Inflammatory macrophage treated with lipopolysaccharide for 1 hour (primary cell): Measurements from ENCODE around the gene STAC.
A peak's percentile ranks its signal among the peaks of the same experiment; 100 is the strongest.
"Not testable (repeated sequence)": the region's sequence is repeated elsewhere in the genome, so short reads cannot be mapped to it uniquely, and the experiment has no call there.

Source experiments
- DNase-seq, 2 donors: peaks; one replicate each; pipeline ENCODE4 v3.0.0-alpha.2; 2020 to 2022

Gene STAC

DNA sequence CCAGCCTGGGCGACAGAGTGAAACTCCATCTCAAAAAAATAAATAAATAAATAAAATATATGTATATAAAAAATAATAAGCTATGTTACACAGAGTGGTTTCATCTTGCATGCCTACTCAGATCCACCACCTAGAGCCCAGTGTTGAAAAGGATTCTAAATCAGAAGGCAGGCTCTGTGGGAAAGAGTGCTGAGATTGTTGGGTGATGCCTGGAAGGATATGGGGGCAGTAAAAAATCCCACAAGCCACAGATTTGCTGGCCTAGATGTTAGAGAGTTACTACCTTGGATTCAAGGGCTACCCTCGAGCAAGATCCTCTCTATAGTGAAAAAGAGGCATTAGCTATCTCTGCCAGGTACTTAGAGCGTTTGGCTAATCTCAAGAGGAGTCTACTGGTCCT lies 144.3 kb downstream of the STAC start:
- no peak for DNase-seq

DNA sequence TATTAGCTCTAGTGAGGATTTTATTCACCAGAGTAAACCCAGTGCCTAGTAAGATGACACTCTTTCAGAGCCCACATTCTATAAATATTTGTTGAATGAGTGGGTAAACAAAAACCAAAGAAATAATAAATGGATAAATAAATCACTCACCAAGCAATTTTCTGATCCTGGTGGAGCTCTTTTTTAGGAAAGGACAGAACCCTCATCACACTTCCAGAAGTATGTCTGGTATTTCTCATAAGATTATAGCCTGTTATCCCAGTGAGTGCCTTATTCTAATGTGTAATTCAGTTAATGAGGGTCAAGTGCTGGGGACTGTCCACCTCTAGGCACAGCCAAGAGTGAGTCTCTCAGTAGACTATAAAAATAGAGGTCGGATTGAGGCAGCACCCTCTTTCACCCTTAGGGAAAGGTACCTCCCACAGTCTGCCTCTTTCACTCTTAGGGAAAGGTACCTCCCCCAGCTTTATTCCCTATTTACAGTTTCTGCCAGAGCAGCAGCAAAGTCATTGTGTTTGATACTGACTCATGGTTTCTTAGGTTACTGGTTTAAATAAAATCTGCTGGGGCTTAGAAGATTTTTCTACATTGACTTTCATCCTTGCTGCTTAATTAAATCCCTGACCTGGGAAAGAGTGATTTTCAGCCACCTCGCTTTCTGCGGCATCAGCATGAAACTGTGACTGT lies 145.0 kb downstream of the STAC start:
- DNase-seq: no peak

DNA sequence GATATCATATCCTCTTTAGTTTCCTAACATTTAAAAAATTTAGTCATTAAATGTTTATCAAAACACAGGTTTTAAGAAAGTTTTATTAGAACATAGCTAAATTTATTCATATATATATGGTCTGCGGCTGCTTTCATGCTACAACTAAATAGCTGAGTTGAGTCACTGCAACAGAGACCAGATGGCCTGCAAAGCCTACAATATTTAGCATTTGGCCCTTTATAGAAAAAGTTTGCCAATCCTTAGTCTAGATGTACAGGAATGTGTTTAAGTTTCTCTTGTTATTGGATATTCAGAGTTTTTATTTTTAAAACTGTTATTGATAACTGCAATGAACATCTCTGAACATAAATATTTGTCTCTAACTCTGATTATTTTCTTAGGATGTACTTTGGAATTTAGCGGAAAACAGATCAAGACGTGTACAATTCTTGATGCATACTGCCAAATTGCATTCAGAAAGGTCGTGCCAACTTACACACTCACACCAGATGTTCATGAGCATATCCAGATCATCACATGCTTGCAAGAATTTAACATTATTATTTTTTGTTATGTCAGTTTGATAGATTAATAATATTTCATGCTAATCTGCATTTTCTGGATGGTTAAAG lies 157.9 kb downstream of the STAC start:
- no peak for DNase-seq

DNA sequence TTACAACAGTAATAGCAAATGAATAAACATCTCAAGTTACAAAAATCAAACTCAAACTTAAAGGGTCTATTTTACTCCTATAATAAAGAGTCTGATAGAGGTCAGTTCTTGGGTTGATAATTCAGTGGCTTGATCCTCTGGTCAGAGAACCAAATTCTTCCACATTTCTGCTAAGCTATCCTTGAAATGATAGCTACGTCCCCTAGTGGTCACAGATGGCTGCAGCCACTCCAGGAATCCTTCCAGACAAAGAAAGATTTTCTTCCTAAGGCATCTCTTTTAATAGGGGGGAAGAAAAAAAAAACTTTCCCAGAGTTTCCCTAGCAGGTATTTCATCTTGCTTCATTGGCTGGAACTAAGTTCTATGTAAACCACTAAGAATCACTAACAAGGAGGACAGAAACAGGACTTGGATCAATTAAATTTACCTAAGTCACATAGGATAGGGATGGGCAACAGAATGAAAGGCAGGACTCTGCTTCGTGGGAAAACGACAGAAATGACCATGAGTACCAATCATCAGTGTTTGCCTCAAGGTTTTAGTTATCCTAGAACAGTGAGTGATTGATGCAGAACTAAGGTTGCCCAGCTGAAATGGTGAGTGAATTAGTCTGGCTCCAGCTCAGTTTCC lies 160.7 kb downstream of the STAC start:
- DNase-seq: peak; percentile 5 to 28

DNA sequence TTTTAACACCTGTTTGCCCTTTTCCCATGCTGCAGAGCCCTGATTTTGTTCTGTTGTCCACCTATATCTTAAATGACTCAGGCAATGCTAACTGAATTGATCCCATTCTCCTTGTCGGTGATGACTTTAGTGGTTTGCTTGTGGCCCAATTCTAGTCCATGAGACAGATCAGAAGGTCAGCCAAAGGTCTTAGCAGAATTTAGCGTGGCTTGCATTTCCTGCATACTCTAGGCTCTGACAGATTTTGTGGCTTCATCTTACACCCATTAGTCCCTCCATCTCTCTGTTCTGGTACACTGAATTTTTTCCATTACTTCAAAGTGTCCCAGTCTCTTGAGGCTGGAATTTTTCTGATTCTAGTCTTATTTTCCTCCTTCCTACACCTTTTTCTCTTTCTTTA lies 161.9 kb downstream of the STAC start:
- no peak for DNase-seq

DNA sequence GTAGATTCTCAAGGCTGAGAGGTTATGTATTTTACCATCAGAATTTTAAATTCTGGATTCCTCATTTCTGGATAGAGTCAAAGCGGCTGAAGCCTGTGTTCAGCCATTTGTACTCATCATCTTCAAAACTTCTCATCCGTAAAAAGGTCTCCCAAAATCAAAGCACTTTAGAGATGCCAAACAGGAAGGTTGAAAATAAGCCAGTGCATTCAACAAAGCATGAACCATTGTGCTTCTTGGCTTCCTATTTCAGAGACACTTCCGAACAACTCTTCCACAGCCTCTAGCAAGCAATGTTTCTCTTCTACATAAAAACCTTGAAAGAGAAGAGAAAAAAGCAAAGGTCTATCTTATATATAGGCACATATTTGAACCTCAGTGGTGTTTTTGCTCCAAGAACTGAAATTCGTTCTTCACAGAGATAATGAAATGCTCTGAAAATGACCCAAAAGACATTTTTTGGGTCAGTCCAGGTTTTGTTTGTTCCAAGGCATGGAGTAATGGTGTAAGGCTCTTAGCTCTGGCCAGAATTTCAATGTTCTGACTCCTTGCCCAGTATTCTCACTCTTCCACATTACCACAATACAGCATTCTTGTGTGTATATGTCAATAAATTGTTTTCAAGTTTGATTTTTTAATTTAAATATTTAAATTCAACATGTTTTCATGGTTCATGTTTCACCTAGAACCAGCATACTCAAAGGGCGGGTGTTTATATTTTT lies 163.1 kb downstream of the STAC start:
- no peak for DNase-seq

DNA sequence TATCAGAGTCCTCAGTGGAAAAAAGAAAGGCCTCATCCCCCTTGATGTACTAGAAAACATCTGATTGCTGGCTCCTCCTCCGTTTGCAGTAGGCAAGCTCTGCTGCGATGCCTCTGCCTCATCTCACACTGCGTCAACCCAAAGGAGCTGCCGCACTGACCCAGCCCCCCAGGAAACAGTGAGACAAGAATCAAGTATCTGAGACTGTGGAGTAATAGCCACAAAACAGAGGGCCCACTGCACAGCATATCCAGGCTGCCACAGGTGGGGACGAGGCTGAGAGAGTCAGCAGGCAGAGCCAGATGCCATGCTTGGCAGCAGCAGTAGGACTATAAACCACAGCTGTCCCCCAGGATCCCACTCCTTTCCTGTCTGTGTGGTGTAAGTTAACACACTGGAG lies 165.9 kb downstream of the STAC start:
- DNase-seq: no peak

DNA sequence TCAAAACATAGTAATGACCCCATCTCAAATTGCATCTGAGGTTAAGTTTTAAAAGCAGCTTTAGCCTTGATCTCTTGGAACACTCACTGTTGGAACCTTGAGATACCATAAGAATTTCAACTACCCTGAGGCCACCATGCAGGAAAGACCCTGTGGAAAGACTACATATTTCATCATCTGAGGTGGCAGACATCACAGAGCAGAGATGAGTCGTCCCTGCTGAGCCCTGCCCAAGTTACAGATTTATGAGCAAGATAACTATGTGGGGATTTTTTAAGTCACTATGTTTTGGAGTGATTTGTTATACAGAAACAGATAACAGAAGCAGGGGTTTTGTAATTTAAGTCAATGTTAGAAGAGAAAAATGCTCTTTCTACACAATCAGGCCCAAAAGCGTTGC lies 168.4 kb downstream of the STAC start:
- no peak for DNase-seq

DNA sequence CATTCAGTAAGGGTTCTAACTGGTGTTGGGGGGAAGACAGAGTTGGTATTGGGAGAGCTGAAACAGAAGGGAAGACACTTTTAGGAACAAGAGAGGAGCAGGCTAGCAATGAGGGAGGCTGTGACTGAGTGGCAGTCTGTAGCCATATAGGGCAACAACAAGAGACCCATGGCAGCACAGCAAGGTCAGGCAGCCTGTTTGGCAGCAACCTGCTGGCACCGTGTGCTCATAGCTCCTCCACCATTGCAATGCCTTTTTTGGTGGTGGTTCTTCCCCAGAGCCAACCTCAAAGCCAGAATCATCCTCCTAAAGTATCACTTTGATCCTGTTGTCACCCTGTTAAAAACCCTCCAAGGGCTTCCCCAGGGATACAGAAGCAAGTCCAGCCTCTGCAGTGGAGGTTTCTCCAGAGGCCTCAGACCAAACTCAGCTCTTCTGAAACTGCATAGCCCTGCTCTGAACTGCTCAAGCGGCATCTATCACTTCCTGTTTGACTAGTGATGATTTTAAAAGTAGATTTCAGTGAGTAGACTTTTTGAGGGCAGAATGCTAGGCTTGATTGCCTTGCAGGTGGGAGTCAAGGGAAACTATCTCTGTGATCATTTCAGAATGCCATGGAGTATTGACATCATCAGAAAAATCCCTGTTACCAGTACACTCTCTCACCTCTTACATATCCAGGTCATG lies 176.9 kb downstream of the STAC start:
- DNase-seq: no peak

DNA sequence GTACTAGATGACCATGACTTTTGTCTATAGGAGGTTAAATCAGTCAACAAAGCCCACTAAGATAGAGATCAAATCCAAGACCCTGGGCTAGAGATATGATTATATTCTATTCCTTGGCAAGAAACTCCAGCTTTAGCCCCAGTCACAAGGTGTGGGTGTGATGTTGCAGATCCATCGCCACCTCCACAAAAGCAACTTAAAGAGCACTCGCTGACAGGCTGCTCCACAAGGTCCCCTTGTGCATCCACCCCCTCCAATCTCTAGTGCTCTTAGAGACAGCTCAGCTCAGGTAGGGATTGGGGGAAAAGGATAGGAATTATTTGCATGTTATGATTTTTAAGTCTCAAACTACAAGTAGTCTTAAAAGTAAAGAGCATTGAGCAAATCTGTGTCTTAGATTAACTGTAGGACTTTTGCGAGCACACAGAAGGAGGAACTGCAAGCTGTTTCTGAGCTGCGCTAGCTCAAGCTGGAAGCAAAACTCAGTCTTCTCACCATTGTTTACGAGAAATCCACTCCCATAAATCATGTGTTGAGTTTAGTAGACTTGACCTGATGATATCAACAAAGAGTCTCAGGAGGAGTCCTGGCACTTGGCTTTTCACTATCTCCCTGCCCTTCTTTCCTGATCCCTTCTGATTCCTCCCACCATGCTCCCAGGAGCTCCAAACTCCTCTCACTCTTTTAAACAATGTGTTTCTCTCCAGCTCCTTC lies 177.6 kb downstream of the STAC start:
- no peak for DNase-seq

DNA sequence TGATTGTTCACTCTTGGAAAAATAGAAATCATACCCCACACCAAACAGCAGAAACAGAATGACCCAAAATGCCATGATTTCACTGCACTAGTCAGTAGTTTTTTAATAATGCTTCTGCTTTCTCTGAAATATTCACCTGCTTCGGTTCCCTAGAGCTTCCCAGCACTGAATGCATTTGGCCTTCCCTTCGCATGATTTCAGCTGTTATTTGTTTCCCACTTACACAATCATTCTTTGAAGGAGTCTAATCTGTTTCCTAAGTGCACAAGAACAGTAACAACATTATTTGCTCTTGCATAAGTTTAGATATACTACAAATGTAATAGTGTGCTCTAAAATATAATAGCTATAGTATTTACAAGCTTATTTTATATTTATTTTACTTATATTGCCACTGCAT lies 178.7 kb downstream of the STAC start:
- no peak for DNase-seq

DNA sequence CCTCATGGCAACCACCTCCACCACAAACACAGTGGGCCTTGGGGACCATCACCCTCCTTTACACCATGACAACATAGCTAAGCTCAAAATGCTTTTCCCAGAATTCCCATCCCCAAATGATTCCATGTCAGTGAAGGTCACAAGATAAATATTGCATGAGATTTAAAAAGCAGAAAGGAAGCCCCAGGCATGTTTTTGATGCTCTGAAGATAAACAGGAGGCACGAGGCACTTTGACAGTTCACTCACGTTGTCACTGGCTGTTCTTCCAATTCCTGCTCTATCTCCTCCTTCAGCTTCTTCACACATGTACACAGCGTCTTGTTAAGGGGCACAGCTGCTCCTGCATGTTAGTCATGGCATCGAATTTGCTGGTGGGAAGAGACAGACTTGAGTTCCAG lies 180.4 kb downstream of the STAC start:
- DNase-seq: no peak

DNA sequence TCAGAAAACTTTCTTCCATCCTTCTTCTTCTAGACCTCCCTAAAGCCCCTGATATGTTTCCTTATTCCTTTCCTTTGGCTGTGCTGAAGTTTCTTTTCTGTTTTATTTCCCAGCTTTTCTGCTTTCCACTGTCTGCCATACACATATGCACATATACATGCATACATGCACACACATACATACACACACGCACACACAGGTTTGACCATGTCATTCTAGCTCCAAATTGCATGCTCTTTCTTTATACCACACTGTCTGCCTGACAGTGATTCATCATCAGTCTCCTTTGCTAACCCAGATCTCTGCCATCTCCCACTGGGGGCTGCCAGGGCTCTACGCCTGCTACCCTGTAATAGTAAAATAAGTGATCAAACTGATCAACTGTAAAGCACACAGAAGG lies 181.3 kb downstream of the STAC start:
- DNase-seq: no peak

DNA sequence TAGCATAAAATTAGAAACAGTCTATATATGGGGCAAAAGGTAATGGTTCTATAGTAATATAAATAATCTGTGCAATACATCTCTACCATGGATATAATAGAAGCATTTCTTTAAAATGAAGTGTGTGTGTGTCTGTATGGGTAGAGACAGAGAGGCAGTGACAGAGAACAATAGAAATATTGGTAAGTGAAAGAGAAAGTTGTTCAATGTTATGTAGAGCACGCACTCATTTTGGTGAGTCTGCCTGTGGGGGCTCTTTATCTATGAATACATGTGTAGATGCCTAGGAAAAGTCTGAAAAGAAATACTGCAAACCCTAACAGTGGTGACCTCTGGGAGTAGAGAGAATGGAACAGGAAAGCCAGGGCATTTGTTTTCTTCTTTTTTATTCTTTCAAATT lies 182.6 kb downstream of the STAC start:
- DNase-seq: no peak

DNA sequence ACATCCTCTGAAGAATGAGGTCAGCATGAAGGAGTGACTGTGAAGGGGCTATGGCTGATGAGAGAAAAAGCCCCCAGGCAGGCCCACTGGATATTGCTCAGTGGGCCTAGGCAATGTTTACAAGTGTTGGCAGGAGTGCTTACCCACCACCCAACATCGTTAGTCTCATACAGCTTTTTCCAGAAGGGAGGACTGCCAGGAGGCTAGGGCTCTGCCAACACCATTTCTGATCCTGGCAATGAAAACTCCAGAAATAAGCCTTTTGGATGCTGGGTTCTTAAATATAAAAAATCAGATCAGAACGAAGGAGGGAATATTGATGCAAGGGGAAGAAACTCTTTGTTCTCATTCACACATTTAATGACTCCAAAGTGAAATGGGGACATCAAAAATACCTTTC lies 194.9 kb downstream of the STAC start:
- DNase-seq: no peak

DNA sequence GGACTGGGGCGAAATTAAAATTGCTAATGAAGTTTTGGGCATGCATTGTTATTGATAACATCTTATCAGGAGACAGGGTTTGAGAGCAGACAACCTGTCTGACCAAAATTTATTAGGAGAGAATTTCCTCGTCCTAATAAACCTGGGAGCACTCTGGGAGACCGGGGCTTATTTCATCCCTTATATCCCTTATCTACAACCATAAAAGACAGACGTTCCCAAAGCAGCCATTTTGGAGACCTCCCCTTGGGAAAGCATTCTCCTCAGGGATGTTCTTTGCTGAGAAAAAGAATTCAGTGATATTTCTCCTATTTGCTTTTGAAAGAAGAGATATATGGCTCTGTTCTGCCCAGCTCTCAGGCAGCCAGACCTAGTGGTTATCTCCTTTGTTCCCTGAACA lies 198.1 kb downstream of the STAC start:
- DNase-seq: not testable (repeated sequence)

DNA sequence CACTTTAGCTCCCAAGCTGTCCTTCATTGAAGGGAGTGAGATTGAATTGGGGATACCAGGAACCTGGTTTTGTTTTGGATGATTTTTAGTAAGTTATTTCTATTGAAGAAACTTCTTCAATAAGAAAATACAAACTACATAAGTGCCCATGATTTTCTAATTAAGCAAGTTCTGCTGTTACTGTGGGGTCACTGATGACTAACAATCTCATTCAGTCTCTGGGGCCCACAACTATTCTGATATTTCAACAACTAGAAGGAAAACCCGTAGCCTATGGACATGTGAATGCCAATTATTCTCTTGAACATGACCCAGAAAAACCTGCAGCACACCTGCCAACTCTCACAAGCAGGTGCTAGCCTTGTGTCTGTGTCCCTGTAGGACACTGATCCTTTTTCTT lies 199.4 kb downstream of the STAC start:
- no peak for DNase-seq

DNA sequence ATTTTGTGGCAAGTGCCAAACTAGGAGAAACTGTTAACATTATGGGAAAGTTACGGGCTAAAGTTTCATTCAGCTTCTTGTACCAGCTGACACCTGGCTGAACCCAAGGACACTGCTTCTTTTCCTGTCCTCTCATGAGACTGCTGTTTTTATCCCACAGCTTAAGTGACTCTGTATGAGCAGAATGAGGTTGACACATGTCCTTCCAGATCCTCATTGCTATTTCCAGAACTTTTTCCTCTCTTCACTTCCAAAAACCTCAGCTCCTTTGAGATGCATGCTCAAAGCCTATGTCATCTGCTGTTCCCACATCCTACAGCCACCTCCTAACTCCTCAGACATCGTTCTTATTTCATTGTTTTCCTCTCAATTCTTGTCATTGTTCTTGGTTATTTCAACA lies 200.4 kb downstream of the STAC start:
- no peak for DNase-seq

DNA sequence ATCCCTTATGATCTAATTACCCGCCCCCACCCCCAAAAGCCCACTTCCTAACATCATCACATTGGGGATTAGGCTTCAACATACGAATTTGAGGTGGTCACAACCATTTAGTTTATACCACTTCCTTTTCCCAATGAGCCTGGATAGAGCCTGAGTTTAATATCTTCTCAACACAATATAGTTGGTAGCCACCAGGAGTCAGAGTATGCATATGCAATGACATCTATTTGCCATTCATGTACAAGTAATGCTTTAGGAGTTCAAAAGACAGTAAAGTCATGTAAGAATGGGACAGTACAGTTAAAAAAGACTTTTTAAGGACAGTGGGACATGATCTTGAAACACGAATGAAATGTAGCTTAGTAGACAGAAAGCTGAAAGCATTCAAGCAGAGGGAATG lies 211.7 kb downstream of the STAC start:
- no peak for DNase-seq

DNA sequence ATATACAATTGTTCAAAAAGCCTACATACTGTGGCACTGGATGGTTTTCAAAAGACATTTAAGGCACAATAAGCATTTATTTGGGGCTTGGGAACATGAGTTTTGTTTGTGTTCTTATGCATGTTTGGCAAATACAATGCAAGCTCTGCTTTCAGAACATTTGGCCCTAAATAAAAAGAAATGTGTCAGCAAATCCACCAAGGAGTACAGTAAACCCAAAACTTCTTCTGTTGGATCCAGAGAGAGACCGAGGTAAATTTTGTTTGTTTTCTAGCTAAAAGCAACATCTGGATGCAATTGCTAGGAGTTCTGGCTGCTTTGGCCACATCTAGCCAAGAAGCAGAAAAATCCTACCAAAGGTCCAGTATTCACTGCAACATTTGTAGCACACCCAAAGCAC lies 215.2 kb downstream of the STAC start:
- no peak for DNase-seq

DNA sequence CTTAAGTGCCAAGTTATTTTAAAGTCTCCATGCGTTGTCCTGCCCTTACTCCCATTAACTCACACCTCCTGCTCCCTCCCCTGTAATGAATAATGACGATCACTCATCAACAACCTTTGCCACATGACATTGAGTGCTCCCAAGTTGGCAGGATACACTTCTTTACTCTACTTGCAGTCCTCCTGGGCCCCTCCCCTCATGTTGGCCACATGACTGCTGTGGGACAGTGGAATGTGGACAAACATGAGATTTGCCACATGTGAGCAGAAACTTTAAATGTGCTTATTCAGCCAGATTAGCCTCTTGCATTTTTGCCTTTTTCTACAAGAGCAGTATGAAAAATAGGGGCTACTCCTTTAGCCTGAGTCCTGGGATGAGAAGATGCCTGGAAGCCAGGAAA lies 216.1 kb downstream of the STAC start:
- DNase-seq: no peak

DNA sequence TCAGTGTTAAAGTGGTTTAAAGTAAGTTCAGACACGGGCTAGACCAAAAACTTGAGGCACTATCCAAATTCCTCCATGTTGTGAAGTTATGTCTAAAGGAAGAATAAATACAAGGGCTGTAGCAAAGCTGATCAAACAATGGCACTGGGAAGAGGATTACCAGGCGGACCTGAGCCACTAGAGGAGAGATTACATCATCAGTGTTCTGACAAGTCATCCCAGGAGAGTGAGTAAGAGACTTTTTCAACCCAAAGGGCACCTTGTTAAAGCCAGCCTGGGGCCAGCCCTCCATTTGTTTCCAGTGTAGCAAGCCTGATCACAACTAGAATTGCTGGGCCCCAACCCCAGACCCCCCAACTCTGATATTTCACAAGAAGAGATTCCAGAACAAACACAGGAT lies 217.1 kb downstream of the STAC start:
- no peak for DNase-seq
